OCI-LY7 (cell line): ENCODE data around the gene MNT. TPM values are rescaled to one million over a fixed set of nuclear protein-coding genes. Genes with fewer than 3 reads are reported as not detected.

Experiments
- BruUV-seq: library from RNA; stranded (reverse); fragments of 400-500 nt; replicated peaks from 2 replicates; lab custom pipeline; 2021; lab: Mats Ljungman, UMichigan
- CTCF ChIA-PET: fragments of 300-600 bp; sonication (Branson Sonifier 250); formaldehyde crosslinking; loops from one replicate; lab custom pipeline; 2022; ENCODE audit warnings: antibody characterized with exemption; ENCODE audit not compliant: unreplicated experiment; lab: Charles Lee
- POLR2A ChIA-PET: fragments of 300-600 bp; sonication (Branson Sonifier 250); formaldehyde crosslinking; loops from one replicate; lab custom pipeline; 2022; ENCODE audit warnings: antibody characterized with exemption; lab: Charles Lee
- DNase-seq: peaks from one replicate; pipeline ENCODE4 v3.0.0-alpha.2; 2015; ENCODE audit warnings: low spot score
- H2AFZ ChIP-seq: fragments of 200-600 bp; sonication (generic), shearing (Covaris generic); 2 replicates; pipeline ENCODE4 v1.6.1; 2014; ENCODE audit warnings: mild to moderate bottlenecking, antibody characterized with exemption, low read length, moderate library complexity
- H3K27ac ChIP-seq: fragments of 200-600 bp; sonication (generic); 2 replicates; pipeline ENCODE4 v1.5.1; 2014; ENCODE audit warnings: mixed run types, low read depth, mild to moderate bottlenecking, moderate library complexity, low read length, inconsistent platforms; ENCODE audit not compliant: poor library complexity, severe bottlenecking
- H3K36me3 ChIP-seq: fragments of 200-600 bp; sonication (generic); 2 replicates; pipeline ENCODE4 v1.6.1; 2014; ENCODE audit warnings: mild to moderate bottlenecking, antibody characterized with exemption, low read length, moderate library complexity, mixed read lengths; ENCODE audit not compliant: insufficient read depth
- H3K4me1 ChIP-seq: fragments of 200-600 bp; sonication (generic); 2 replicates; pipeline ENCODE4 v1.5.1; 2014; ENCODE audit warnings: mild to moderate bottlenecking, low read length; ENCODE audit not compliant: insufficient read depth, poor library complexity, severe bottlenecking
- H3K4me2 ChIP-seq: fragments of 200-600 bp; sonication (generic); 2 replicates; pipeline ENCODE4 v1.6.1; 2014; ENCODE audit warnings: mild to moderate bottlenecking, low read length
- H3K4me3 ChIP-seq: fragments of 200-600 bp; sonication (generic); 2 replicates; pipeline ENCODE4 v1.5.1; 2014; ENCODE audit warnings: mild to moderate bottlenecking, low read depth, low read length; ENCODE audit not compliant: poor library complexity, severe bottlenecking
- H3K79me2 ChIP-seq: fragments of 200-600 bp; sonication (generic); 2 replicates; pipeline ENCODE4 v1.6.1; 2016; ENCODE audit warnings: low read depth, mild to moderate bottlenecking, low read length, moderate library complexity, mixed read lengths; ENCODE audit not compliant: insufficient read depth
- H3K9me2 ChIP-seq: fragments of 200-600 bp; sonication (generic); 2 replicates; pipeline ENCODE4 v1.6.1; 2016; ENCODE audit warnings: mild to moderate bottlenecking, low read length, mixed read lengths; ENCODE audit not compliant: insufficient read depth
- H3K9me3 ChIP-seq: fragments of 200-600 bp; sonication (generic); 2 replicates; pipeline ENCODE4 v1.6.1; 2014; ENCODE audit warnings: mild to moderate bottlenecking, mixed run types, low read length, mixed read lengths
- H4K20me1 ChIP-seq: fragments of 200-600 bp; sonication (generic); 2 replicates; pipeline ENCODE4 v1.6.1; 2014; ENCODE audit warnings: mild to moderate bottlenecking, antibody characterized with exemption, low read length, moderate library complexity, mixed read lengths; ENCODE audit not compliant: insufficient read depth
- CTCF ChIP-seq: fragments of 200-600 bp; sonication (generic); conservative IDR thresholded peaks from 2 replicates; pipeline ENCODE4 v1.5.1; 2014; ENCODE audit warnings: mild to moderate bottlenecking, antibody characterized with exemption, low read length, moderate library complexity, mixed read lengths
- EZH2phosphoT487 ChIP-seq: fragments of 200-600 bp; sonication (generic); IDR thresholded peaks from 2 replicates; pipeline ENCODE4 v1.6.1; 2018; ENCODE audit warnings: low read depth, borderline replicate concordance, mild to moderate bottlenecking, mixed run types, antibody characterized with exemption, low read length, moderate library complexity, mixed read lengths
- intact Hi-C: fragments of 100-400 bp; cut with micrococcal nuclease; formaldehyde crosslinking; loops from one replicate; pipeline ENCODE4 v1.10.0; 2022; ENCODE audit not compliant: unreplicated experiment
- total RNA-seq, 2 experiments: library from RNA; depleted of rRNA in 1 of 2; stranded (reverse); fragments of >200 nt in 1 of 2; shearing (Covaris generic) in 1 of 2; gene quantifications; 2 replicates each; pipeline ENCODE4 v1.2.3, GENCODE V29; 2014 to 2022

Gene MNT
- total RNA-seq, 2 experiments from 2014 or later, result 22.2 to 60.0 TPM

- BruUV-seq, result TSS peak; percentile 79
- CTCF ChIA-PET, result interaction anchor here (0.6 to 1.1 kb wide), 2 partner anchors 45 to 1576 kb away, joined by 3 to 5 read pairs; no protein-coding TSS in a partner anchor
- DNase-seq, result peak; percentile 71
Measured at GRCh38 chr17:2336852-2337543, 63.9 kb downstream of the MNT start, which contains the start of gene SGSM2. Gene SGSM2, plus strand, starts transcription at chr17:2337501. Its CDS starts 188 bp downstream, at chr17:2337689.

GRCh38 chr17:2336215-2336851, 64.5 kb downstream of the MNT start, which contains the start of gene TSR1:
Gene TSR1, minus strand, starts transcription at chr17:2336457. Its CDS starts 30 bp downstream, at chr17:2336427.
- no TSS peak for BruUV-seq
- Histone ChIP-seq H2AFZ (peak within 1 kb of the TSS; percentile 68), H4K20me1 (peaks cover 10% of the 10 kb centered on the region; the same call in 1 of the 2 replicates), H3K9me3 (no peaks in the 10 kb centered on the region), H3K4me3 (peak within 1 kb of the TSS; percentile 95), H3K4me2 (peak within 1 kb of the TSS; percentile 97), H3K79me2 (peaks cover 43% of the 10 kb centered on the region), H3K27ac (peak within 1 kb of the TSS; percentile 78), H3K9me2 (no peaks in the 10 kb centered on the region), H3K4me1 (peaks cover 32% of the 10 kb centered on the region), H3K36me3 (peaks cover 47% of the 10 kb centered on the region)
- DNase-seq, result peak; percentile 93
- CTCF ChIA-PET, result interaction anchor here (0.6 to 1.1 kb wide), 2 partner anchors 46 to 1577 kb away, joined by 3 to 5 read pairs; no protein-coding TSS in a partner anchor
- POLR2A ChIA-PET, result interaction anchor here (0.5 to 2.6 kb wide), 8 partner anchors 12 to 620 kb away, joined by 3 to 7 read pairs (median 4); partner anchors contain the start of gene PAFAH1B1
- TF ChIP-seq EZH2phosphoT487 (no peak), CTCF (peak; percentile 48; the same call in 1 of the 2 replicates)
- intact Hi-C loops, result loop anchor here (2.0 to 5.0 kb wide), 2 partner anchors 64 to 284 kb away; partner anchors contain the start of gene MNT

More at GRCh38 chr17:2336852-2337543, 63.9 kb downstream of the MNT start, which contains the start of gene SGSM2:
- intact Hi-C loops, result loop anchor here (2.0 to 5.0 kb wide), 2 partner anchors 64 to 285 kb away; partner anchors contain the start of gene MNT
- peak within 1 kb of the TSS; percentile 95 for H3K4me3 ChIP-seq
- peak within 1 kb of the TSS; percentile 78 for H3K27ac ChIP-seq
- H3K36me3 ChIP-seq, result peaks cover 41% of the 10 kb centered on the region
- H3K4me1 ChIP-seq, result peaks cover 32% of the 10 kb centered on the region
- no peak for TF ChIP-seq EZH2phosphoT487
- TF ChIP-seq CTCF, result no peak
- H3K9me2 ChIP-seq, result no peaks in the 10 kb centered on the region
- peak within 1 kb of the TSS; percentile 78 for H2AFZ ChIP-seq
- peaks cover 10% of the 10 kb centered on the region; the same call in 1 of the 2 replicates for H4K20me1 ChIP-seq
- POLR2A ChIA-PET, result interaction anchor here (0.5 to 2.6 kb wide), 4 partner anchors 11 to 515 kb away, joined by 3 to 7 read pairs (median 4); partner anchors contain the start of gene PAFAH1B1
- no peaks in the 10 kb centered on the region for H3K9me3 ChIP-seq
- H3K4me2 ChIP-seq, result peak within 1 kb of the TSS; percentile 97
- peaks cover 39% of the 10 kb centered on the region for H3K79me2 ChIP-seq
